WTC11 (cell line): ENCODE measurements around the gene KLHDC8A. TPM values are rescaled to one million over a fixed set of nuclear protein-coding genes. Genes with fewer than 3 reads are reported as not detected.

ENCODE experiments used
- ATAC-seq: fragments of 200-7000 bp; cut with Tn5 transposase; 2 replicates; pipeline ENCODE4 v1.10.0; 2021; ENCODE audit warnings: mild to moderate bottlenecking, moderate library complexity
- CTCF ChIA-PET: fragments of 300-600 bp; sonication (Branson Sonifier 250); formaldehyde crosslinking; loops from one replicate; lab custom pipeline; 2021; ENCODE audit warnings: antibody characterized with exemption; lab: Charles Lee
- POLR2A ChIA-PET: fragments of 350-600 bp; sonication (Branson Sonifier 250); formaldehyde crosslinking; loops from one replicate; lab custom pipeline; 2021; ENCODE audit warnings: antibody characterized with exemption; lab: Charles Lee
- DNase-seq: peaks from one replicate; pipeline ENCODE4 v3.0.0; 2021; ENCODE audit warnings: low spot score
- H3K27ac Mint-ChIP-seq: 2 replicates; pipeline ENCODE4 v1.8.0; 2021; ENCODE audit warnings: mixed read lengths
- H3K27me3 Mint-ChIP-seq: 2 replicates; pipeline ENCODE4 v1.8.0; 2021; ENCODE audit warnings: low read depth, mild to moderate bottlenecking, moderate library complexity, mixed read lengths
- H3K36me3 Mint-ChIP-seq: 2 replicates; pipeline ENCODE4 v1.8.0; 2021; ENCODE audit warnings: mixed read lengths
- H3K4me1 Mint-ChIP-seq: 2 replicates; pipeline ENCODE4 v1.8.0; 2022; ENCODE audit warnings: mixed read lengths
- H3K4me3 Mint-ChIP-seq: 2 replicates; pipeline ENCODE4 v1.8.0; 2021; ENCODE audit warnings: mild to moderate bottlenecking, moderate library complexity, mixed read lengths
- H3K9me3 Mint-ChIP-seq: 2 replicates; pipeline ENCODE4 v1.8.0; 2021; ENCODE audit warnings: mixed read lengths
- ATF3 ChIP-seq: sonication (generic); formaldehyde crosslinking; conservative IDR thresholded peaks from 2 replicates; pipeline ENCODE4 v1.8.1; 2022; ENCODE audit warnings: mild to moderate bottlenecking, missing genetic modification reagents
- CBFB ChIP-seq: sonication (generic); formaldehyde crosslinking; IDR thresholded peaks from 2 replicates; pipeline ENCODE4 v1.8.1; 2022; ENCODE audit warnings: mild to moderate bottlenecking, low read depth, missing genetic modification reagents
- CREB1 ChIP-seq: sonication (generic); formaldehyde crosslinking; IDR thresholded peaks from 2 replicates; pipeline ENCODE4 v1.8.0; 2023; ENCODE audit warnings: mild to moderate bottlenecking, missing genetic modification reagents
- CTCF ChIP-seq: fragments of 200-600 bp; IDR thresholded peaks from 2 replicates; pipeline ENCODE4 v1.8.0; 2022; ENCODE audit warnings: antibody characterized with exemption
- E2F4 ChIP-seq: sonication (generic); formaldehyde crosslinking; IDR thresholded peaks from 2 replicates; pipeline ENCODE4 v1.8.1; 2022; ENCODE audit warnings: low read depth, mild to moderate bottlenecking, moderate library complexity, missing genetic modification reagents, borderline replicate concordance
- E2F5 ChIP-seq: sonication (generic); formaldehyde crosslinking; IDR thresholded peaks from 2 replicates; pipeline ENCODE4 v1.8.1; 2022; ENCODE audit warnings: mild to moderate bottlenecking, moderate library complexity, missing genetic modification reagents
- ELF4 ChIP-seq: sonication (generic); formaldehyde crosslinking; IDR thresholded peaks from 2 replicates; pipeline ENCODE4 v1.8.1; 2022; ENCODE audit warnings: low read depth, mild to moderate bottlenecking, moderate library complexity, missing genetic modification reagents
- ERG ChIP-seq: fragments of 250-450 bp; sonication (Bioruptor Pico); IDR thresholded peaks from 2 replicates; pipeline ENCODE4 v1.8.0; 2021; ENCODE audit warnings: mild to moderate bottlenecking
- FOXJ3 ChIP-seq: sonication (generic); formaldehyde crosslinking; IDR thresholded peaks from 2 replicates; pipeline ENCODE4 v1.9.0; 2021; ENCODE audit warnings: missing genetic modification reagents, mild to moderate bottlenecking, borderline replicate concordance
- FOXP1 ChIP-seq: sonication (generic); formaldehyde crosslinking; IDR thresholded peaks from 2 replicates; pipeline ENCODE4 v1.8.0; 2022; ENCODE audit warnings: missing genetic modification reagents, mild to moderate bottlenecking, moderate library complexity, borderline replicate concordance
- HMGA2 ChIP-seq: fragments of 250-450 bp; sonication (Bioruptor Pico); IDR thresholded peaks from 2 replicates; pipeline ENCODE4 v1.4.0; 2021; ENCODE audit warnings: mild to moderate bottlenecking, moderate library complexity
- MXD4 ChIP-seq: fragments of 250-450 bp; sonication (Bioruptor Pico); IDR thresholded peaks from 2 replicates; pipeline ENCODE4 v1.8.0; 2021; ENCODE audit warnings: mild to moderate bottlenecking, moderate library complexity, borderline replicate concordance
- RELA ChIP-seq: sonication (generic); formaldehyde crosslinking; IDR thresholded peaks from 2 replicates; pipeline ENCODE4 v1.8.1; 2022; ENCODE audit warnings: missing genetic modification reagents, mild to moderate bottlenecking, borderline replicate concordance
- RORB ChIP-seq: fragments of 250-450 bp; sonication (Bioruptor Pico); IDR thresholded peaks from 2 replicates; pipeline ENCODE4 v1.9.0; 2021; ENCODE audit warnings: mild to moderate bottlenecking
- SP1 ChIP-seq: sonication (generic); formaldehyde crosslinking; conservative IDR thresholded peaks from 2 replicates; pipeline ENCODE4 v1.8.1; 2022; ENCODE audit warnings: missing genetic modification reagents
- STAT6 ChIP-seq: sonication (generic); formaldehyde crosslinking; conservative IDR thresholded peaks from 2 replicates; pipeline ENCODE4 v1.8.1; 2023; ENCODE audit warnings: mild to moderate bottlenecking, low read depth, missing genetic modification reagents, moderate library complexity
- TEAD4 ChIP-seq: sonication (generic); formaldehyde crosslinking; IDR thresholded peaks from 2 replicates; pipeline ENCODE4 v1.8.0; 2022; ENCODE audit warnings: mild to moderate bottlenecking, missing genetic modification reagents
- USF2 ChIP-seq: sonication (generic); formaldehyde crosslinking; IDR thresholded peaks from 2 replicates; pipeline ENCODE4 v1.8.1; 2023; ENCODE audit warnings: mild to moderate bottlenecking, missing genetic modification reagents, moderate library complexity
- ZNF512 ChIP-seq: sonication (generic); formaldehyde crosslinking; IDR thresholded peaks from 2 replicates; pipeline ENCODE4 v1.8.1; 2022; ENCODE audit warnings: missing genetic modification reagents, borderline replicate concordance
- ZSCAN18 ChIP-seq: fragments of 250-450 bp; sonication (Bioruptor Pico); IDR thresholded peaks from 2 replicates; pipeline ENCODE4 v2.1.2; 2022; ENCODE audit warnings: mild to moderate bottlenecking, moderate library complexity
- total RNA-seq: library from RNA; stranded (reverse); gene quantifications from 3 replicates; pipeline ENCODE4 v1.2.3, GENCODE V29; 2021

KLHDC8A gene
- total RNA-seq, 1 experiment from 2014 or later = 1.7 TPM

- no peaks in the 10 kb centered on the region for H3K36me3 Mint-ChIP-seq
- ATAC-seq = no peak
- ChIA-PET CTCF (no interaction called here), POLR2A (interaction anchor here (2.2 to 3.4 kb wide), 3 partner anchors 11 to 22 kb away, joined by 20 to 33 read pairs (median 23); no protein-coding TSS in a partner anchor)
- H3K27ac Mint-ChIP-seq = peak overlapping the region; percentile 100
- H3K9me3 Mint-ChIP-seq = no peaks in the 10 kb centered on the region
- no peak for TF ChIP-seq ELF4 (CRISPR knock-in tag)
- TF ChIP-seq CTCF = no peak
- no peak for TF ChIP-seq CREB1 (CRISPR knock-in tag)
- no peak for TF ChIP-seq RELA (CRISPR knock-in tag)
- TF ChIP-seq USF2 (CRISPR knock-in tag) = no peak
- no peak for TF ChIP-seq ERG
- TF ChIP-seq STAT6 (CRISPR knock-in tag) = no peak
- no peak for TF ChIP-seq ZSCAN18
- TF ChIP-seq FOXJ3 (CRISPR knock-in tag) = no peak
- TF ChIP-seq SP1 (CRISPR knock-in tag) = no peak
- TF ChIP-seq ATF3 (CRISPR knock-in tag) = no peak
- no peak for TF ChIP-seq ZNF512 (CRISPR knock-in tag)
- TF ChIP-seq CBFB = no peak
- no peak for TF ChIP-seq FOXP1 (CRISPR knock-in tag)
- no peak for TF ChIP-seq TEAD4 (CRISPR knock-in tag)
- TF ChIP-seq HMGA2 (CRISPR knock-in tag) = no peak
- TF ChIP-seq RORB = no peak
- TF ChIP-seq MXD4 (CRISPR knock-in tag) = no peak
- TF ChIP-seq E2F5 = no peak
- TF ChIP-seq E2F4 (CRISPR knock-in tag) = no peak
- H3K27me3 Mint-ChIP-seq = no peaks in the 10 kb centered on the region; the same call in 1 of the 2 replicates
- peaks cover 76% of the 10 kb centered on the region for H3K4me1 Mint-ChIP-seq
- no peak overlapping the region for H3K4me3 Mint-ChIP-seq
- DNase-seq = no peak
Observed at GRCh38 chr1:205296154-205296553, 60.6 kb downstream of the KLHDC8A start.
